Muscle layer of colon (tissue), 2 donors: ENCODE data around the gene CCT3.
"Not testable (repeated sequence)": the region's sequence is repeated elsewhere in the genome, so short reads cannot be mapped to it uniquely, and the experiment has no call there.

Source experiments
- H3K27ac ChIP-seq: one replicate; pipeline ENCODE4 v1.7.0; 2013; ENCODE audit warnings: low read depth, mild to moderate bottlenecking, low read length, moderate library complexity
- H3K27me3 ChIP-seq, 2 donors: one replicate each; pipeline ENCODE4 v1.7.0; 2013; ENCODE audit warnings: low read length in 2 of 2, mild to moderate bottlenecking in 2 of 2; ENCODE audit not compliant: insufficient read depth in 2 of 2, control insufficient read depth in 1 of 2
- H3K36me3 ChIP-seq: one replicate; pipeline ENCODE4 v1.7.0; 2013; ENCODE audit warnings: mild to moderate bottlenecking, low read length; ENCODE audit not compliant: insufficient read depth
- H3K4me1 ChIP-seq: one replicate; pipeline ENCODE4 v1.7.0; 2013; ENCODE audit warnings: mild to moderate bottlenecking, low read length; ENCODE audit not compliant: insufficient read depth
- H3K4me3 ChIP-seq, 2 donors: one replicate each; pipeline ENCODE4 v1.7.0; 2013; ENCODE audit warnings: low read length in 2 of 2, low read depth in 1 of 2, mild to moderate bottlenecking in 1 of 2, moderate library complexity in 1 of 2
- H3K9ac ChIP-seq: one replicate; pipeline ENCODE4 v1.7.0; 2013; ENCODE audit warnings: low read length
- H3K9me3 ChIP-seq: one replicate; pipeline ENCODE4 v1.7.0; 2013; ENCODE audit warnings: mild to moderate bottlenecking, low read length
- donor health status: abdominal sarcoma.
- donor health status: Adenocarcinoma of cecum.

Gene CCT3

GRCh38 chr1:156378557-156378956 is 40.5 kb upstream of the CCT3 start:
- no peaks in the 10 kb centered on the region for H3K36me3 ChIP-seq
- no peaks in the 10 kb centered on the region for H3K9me3 ChIP-seq
- no peak overlapping the region for H3K27ac ChIP-seq
- H3K9ac ChIP-seq, result no peak overlapping the region
- no peaks in the 10 kb centered on the region for H3K27me3 ChIP-seq
- H3K4me1 ChIP-seq, result no peaks in the 10 kb centered on the region
- H3K4me3 ChIP-seq, result no peak overlapping the region

- peaks cover 0 to 7% of the 10 kb centered on the region in 2 donors for H3K27me3 ChIP-seq
- H3K4me1 ChIP-seq, result no peaks in the 10 kb centered on the region
- no peak overlapping the region for H3K4me3 ChIP-seq
- no peaks in the 10 kb centered on the region for H3K9me3 ChIP-seq
- no peak overlapping the region for H3K27ac ChIP-seq
- H3K36me3 ChIP-seq, result no peaks in the 10 kb centered on the region
- no peak overlapping the region for H3K9ac ChIP-seq
Observed at GRCh38 chr1:156376958-156377919, 39.1 kb upstream of the CCT3 start.

GRCh38 chr1:156376146-156376545 is 38.1 kb upstream of the CCT3 start:
- Histone ChIP-seq H3K4me1 (no peaks in the 10 kb centered on the region), H3K9ac (no peak overlapping the region), H3K27ac (no peak overlapping the region), H3K9me3 (no peaks in the 10 kb centered on the region), H3K27me3 (peaks cover 0 to 12% of the 10 kb centered on the region in 2 donors), H3K36me3 (no peaks in the 10 kb centered on the region), H3K4me3 (no peak overlapping the region)

- Histone ChIP-seq H3K9me3 (no peaks in the 10 kb centered on the region), H3K9ac (no peak overlapping the region), H3K4me3 (no peak overlapping the region), H3K27ac (no peak overlapping the region), H3K27me3 (peaks cover 5 to 24% of the 10 kb centered on the region in 2 donors), H3K4me1 (no peaks in the 10 kb centered on the region), H3K36me3 (no peaks in the 10 kb centered on the region)
Observed at GRCh38 chr1:156373546-156373945, 35.5 kb upstream of the CCT3 start.

GRCh38 chr1:156372876-156373275 is 34.8 kb upstream of the CCT3 start:
- Histone ChIP-seq H3K9me3 (no peaks in the 10 kb centered on the region), H3K4me3 (no peak overlapping the region), H3K27ac (no peak overlapping the region), H3K9ac (no peak overlapping the region), H3K36me3 (no peaks in the 10 kb centered on the region), H3K27me3 (peaks cover 6 to 31% of the 10 kb centered on the region in 2 donors), H3K4me1 (no peaks in the 10 kb centered on the region)

GRCh38 chr1:156372265-156372586 is 34.1 kb upstream of the CCT3 start:
- Histone ChIP-seq H3K27me3 (peaks cover 9 to 38% of the 10 kb centered on the region in 2 donors), H3K9me3 (no peaks in the 10 kb centered on the region), H3K4me1 (no peaks in the 10 kb centered on the region), H3K9ac (no peak overlapping the region), H3K36me3 (no peaks in the 10 kb centered on the region), H3K27ac (no peak overlapping the region), H3K4me3 (no peak overlapping the region)

- H3K4me1 ChIP-seq, result no peaks in the 10 kb centered on the region
- H3K9me3 ChIP-seq, result no peaks in the 10 kb centered on the region
- no peak overlapping the region for H3K27ac ChIP-seq
- H3K36me3 ChIP-seq, result no peaks in the 10 kb centered on the region
- H3K4me3 ChIP-seq, result no peak overlapping the region
- no peak overlapping the region for H3K9ac ChIP-seq
- H3K27me3 ChIP-seq, result peaks cover 9 to 43% of the 10 kb centered on the region in 2 donors
Observed at GRCh38 chr1:156371553-156372264, 33.6 kb upstream of the CCT3 start.

- not testable (repeated sequence) for H3K4me3 ChIP-seq, H3K9ac ChIP-seq, H3K36me3 ChIP-seq, H3K9me3 ChIP-seq, H3K4me1 ChIP-seq, H3K27ac ChIP-seq
- peaks cover 9 to 45% of the 10 kb centered on the region in 2 donors for H3K27me3 ChIP-seq
Observed at GRCh38 chr1:156369685-156370286, 31.7 kb upstream of the CCT3 start.

GRCh38 chr1:156368889-156369684 is 31.0 kb upstream of the CCT3 start, which contains the start of gene RHBG:
TSS of gene RHBG (plus strand) at chr1:156369211. CDS start at chr1:156369250, 39 bp downstream.
- Histone ChIP-seq H3K27ac (no peak within 1 kb of the TSS), H3K9ac (no peak within 1 kb of the TSS), H3K4me1 (no peaks in the 10 kb centered on the region)

GRCh38 chr1:156368157-156368658 is 30.1 kb upstream of the CCT3 start:
- H3K27me3 ChIP-seq, result peaks cover 13 to 50% of the 10 kb centered on the region in 2 donors
- no peaks in the 10 kb centered on the region for H3K9me3 ChIP-seq
- no peak overlapping the region for H3K4me3 ChIP-seq
- no peaks in the 10 kb centered on the region for H3K4me1 ChIP-seq
- no peaks in the 10 kb centered on the region for H3K36me3 ChIP-seq
- H3K9ac ChIP-seq, result no peak overlapping the region
- H3K27ac ChIP-seq, result no peak overlapping the region

More at GRCh38 chr1:156368889-156369684, 31.0 kb upstream of the CCT3 start, which contains the start of gene RHBG:
- H3K9me3 ChIP-seq, result no peaks in the 10 kb centered on the region
- H3K4me3 ChIP-seq, result peak within 1 kb of the TSS in 1 of 2 donors; percentile 21
- no peaks in the 10 kb centered on the region for H3K36me3 ChIP-seq
- H3K27me3 ChIP-seq, result peaks cover 10 to 50% of the 10 kb centered on the region in 2 donors
